Gastrocnemius medialis (tissue), 4 donors: ENCODE measurements around the gene UBAP2.

Experiments
- POLR2A ChIP-seq, 2 donors: fragments of 450-650 bp; IDR thresholded peaks; one replicate each; pipeline ENCODE4 v1.6.1; 2017; ENCODE audit warnings: antibody characterized with exemption in 2 of 2, mild to moderate bottlenecking in 2 of 2, moderate library complexity in 2 of 2
- TF ChIP-seq, protein P1 (sequence below), 5 experiments: fragments of 450-650 bp in 3 of 5; fragments of 200-600 bp in 2 of 5; sonication (generic) in 2 of 5; IDR thresholded peaks in 4 of 5; conservative IDR thresholded peaks in 1 of 5; 1 replicate in 4 of 5; 2 replicates in 1 of 5; pipeline ENCODE4 v1.5.1; 2016 to 2019; ENCODE audit warnings: antibody characterized with exemption in 5 of 5, mild to moderate bottlenecking in 3 of 5, moderate library complexity in 3 of 5

DNA sequence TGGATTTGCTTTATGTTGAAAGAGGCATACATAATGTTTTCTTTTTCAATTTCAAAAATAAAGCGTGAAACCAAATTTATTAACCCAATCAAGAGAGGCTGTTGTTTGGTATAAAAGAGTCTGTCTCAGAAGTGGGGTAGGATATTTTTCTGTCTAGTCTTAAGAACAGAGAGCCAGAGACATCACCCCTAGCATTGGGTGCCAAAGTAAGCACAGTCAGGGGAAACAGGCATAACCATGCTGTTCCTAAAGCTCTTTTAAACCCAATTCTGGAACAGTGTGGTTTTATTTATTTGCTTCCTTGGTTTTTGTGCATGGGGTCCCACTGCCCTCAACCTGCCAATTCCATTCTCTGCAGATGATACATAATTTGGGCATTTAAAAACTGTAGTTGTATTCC lies 143.6 kb downstream of the UBAP2 start:
- TF ChIP-seq, protein P1, sequence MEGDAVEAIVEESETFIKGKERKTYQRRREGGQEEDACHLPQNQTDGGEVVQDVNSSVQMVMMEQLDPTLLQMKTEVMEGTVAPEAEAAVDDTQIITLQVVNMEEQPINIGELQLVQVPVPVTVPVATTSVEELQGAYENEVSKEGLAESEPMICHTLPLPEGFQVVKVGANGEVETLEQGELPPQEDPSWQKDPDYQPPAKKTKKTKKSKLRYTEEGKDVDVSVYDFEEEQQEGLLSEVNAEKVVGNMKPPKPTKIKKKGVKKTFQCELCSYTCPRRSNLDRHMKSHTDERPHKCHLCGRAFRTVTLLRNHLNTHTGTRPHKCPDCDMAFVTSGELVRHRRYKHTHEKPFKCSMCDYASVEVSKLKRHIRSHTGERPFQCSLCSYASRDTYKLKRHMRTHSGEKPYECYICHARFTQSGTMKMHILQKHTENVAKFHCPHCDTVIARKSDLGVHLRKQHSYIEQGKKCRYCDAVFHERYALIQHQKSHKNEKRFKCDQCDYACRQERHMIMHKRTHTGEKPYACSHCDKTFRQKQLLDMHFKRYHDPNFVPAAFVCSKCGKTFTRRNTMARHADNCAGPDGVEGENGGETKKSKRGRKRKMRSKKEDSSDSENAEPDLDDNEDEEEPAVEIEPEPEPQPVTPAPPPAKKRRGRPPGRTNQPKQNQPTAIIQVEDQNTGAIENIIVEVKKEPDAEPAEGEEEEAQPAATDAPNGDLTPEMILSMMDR (IDR thresholded peaks at IDR 0.05 in 4 of 5, conservative IDR thresholded peaks at IDR 0.05 in 1 of 5) = no peak
- TF ChIP-seq POLR2A (IDR thresholded peaks at IDR 0.05) = no peak
